ENCODE measurements around the gene RNF11.

RNF11 gene

DNA sequence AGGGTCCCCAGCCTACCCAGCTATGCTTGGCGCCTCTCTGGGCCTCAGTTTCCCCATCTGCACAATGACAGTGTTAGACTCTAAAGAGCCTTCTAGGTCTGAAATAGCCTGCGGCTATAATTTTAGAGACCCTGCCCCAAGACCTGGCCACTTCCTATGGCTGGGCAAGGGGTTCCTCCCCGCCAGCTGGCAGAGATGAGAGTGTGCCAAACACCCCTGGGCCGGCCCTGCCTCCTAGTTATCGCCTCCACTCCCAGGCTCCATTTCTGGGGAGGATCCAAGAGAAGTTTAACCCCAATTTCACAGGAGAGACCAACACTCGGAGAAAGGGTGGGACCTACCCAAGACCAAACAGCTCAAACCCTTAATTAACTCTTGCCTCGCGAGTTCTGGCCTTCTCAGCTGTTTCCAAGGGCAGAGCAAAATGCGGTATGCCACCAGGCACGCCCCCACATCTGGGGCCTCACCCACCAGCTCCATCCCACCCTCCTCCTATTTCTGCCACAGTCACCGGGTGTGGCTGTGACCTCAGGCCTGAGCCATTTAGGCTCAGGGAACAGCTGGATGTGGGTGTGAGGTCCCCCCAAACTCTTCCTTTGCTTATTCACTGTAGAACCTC is 58.6 kb downstream of the RNF11 start:
- DNase-seq (ENCODE audit: extremely low spot score) = no peak
- ChIA-PET CTCF (interaction anchor here (1.2 to 1.6 kb wide), 3 partner anchors 11 to 37 kb away, joined by 3 to 5 read pairs (median 4); no protein-coding TSS in a partner anchor), POLR2A (no interaction called here)
- TF ChIP-seq LEF1 (IDR thresholded peaks at IDR 0.05; ENCODE audit: borderline replicate concordance) = no peak
- no peak for TF ChIP-seq FOXA1 (IDR thresholded peaks at IDR 0.05)
- no peak for TF ChIP-seq HDGF (IDR thresholded peaks at IDR 0.05; ENCODE audit: borderline replicate concordance)
- no peak for TF ChIP-seq TARDBP (IDR thresholded peaks at IDR 0.05)
- TF ChIP-seq NFRKB (IDR thresholded peaks at IDR 0.05) = no peak
- no peak for TF ChIP-seq FOXK2 (IDR thresholded peaks at IDR 0.05)
- TF ChIP-seq ZNF384 (IDR thresholded peaks at IDR 0.05) = no peak
- TF ChIP-seq SP1 (IDR thresholded peaks at IDR 0.05) = no peak
- TF ChIP-seq L3MBTL2 (conservative IDR thresholded peaks at IDR 0.05) = no peak
- TF ChIP-seq CTBP1 (IDR thresholded peaks at IDR 0.05; ENCODE audit: borderline replicate concordance) = no peak
- no peak for TF ChIP-seq SUZ12 (IDR thresholded peaks at IDR 0.05)
- TF ChIP-seq ARNT (IDR thresholded peaks at IDR 0.05) = no peak
- no peak for TF ChIP-seq BHLHE40 (IDR thresholded peaks at IDR 0.05; ENCODE audit: borderline replicate concordance)
- no peak for TF ChIP-seq FOXM1 (IDR thresholded peaks at IDR 0.05; ENCODE audit: borderline replicate concordance)
- TF ChIP-seq ELF4 (IDR thresholded peaks at IDR 0.05) = no peak

DNA sequence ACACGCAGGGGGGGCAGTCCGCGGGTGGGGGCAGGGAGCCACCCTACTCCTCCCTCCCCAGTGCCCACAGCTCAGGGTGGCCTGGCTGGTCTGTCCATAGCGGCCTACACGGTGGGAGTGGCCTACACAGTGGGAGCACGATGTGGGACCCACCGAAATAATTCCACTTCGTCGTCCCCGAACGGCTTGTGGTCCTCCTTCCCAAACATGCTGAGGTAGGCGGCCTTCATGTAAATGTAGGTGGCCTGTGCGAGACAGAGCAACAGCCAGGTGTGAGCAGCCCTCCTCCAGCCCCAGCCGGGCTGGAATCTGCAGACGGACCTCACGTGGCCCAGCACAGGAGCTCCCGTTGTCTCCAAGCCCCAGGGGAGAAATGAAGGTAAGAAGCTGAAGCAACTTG is 59.9 kb downstream of the RNF11 start:
- no peak for TF ChIP-seq NFRKB (IDR thresholded peaks at IDR 0.05)
- TF ChIP-seq, protein P1, sequence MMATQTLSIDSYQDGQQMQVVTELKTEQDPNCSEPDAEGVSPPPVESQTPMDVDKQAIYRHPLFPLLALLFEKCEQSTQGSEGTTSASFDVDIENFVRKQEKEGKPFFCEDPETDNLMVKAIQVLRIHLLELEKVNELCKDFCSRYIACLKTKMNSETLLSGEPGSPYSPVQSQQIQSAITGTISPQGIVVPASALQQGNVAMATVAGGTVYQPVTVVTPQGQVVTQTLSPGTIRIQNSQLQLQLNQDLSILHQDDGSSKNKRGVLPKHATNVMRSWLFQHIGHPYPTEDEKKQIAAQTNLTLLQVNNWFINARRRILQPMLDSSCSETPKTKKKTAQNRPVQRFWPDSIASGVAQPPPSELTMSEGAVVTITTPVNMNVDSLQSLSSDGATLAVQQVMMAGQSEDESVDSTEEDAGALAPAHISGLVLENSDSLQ (IDR thresholded peaks at IDR 0.05) = no peak
- POLR2A ChIA-PET = no interaction called here
- CTCF ChIA-PET = interaction anchor here (1.2 to 1.7 kb wide), 6 partner anchors 9 to 105 kb away, joined by 3 to 5 read pairs (median 4); no protein-coding TSS in a partner anchor
- no peak for DNase-seq (ENCODE audit: extremely low spot score)

DNA sequence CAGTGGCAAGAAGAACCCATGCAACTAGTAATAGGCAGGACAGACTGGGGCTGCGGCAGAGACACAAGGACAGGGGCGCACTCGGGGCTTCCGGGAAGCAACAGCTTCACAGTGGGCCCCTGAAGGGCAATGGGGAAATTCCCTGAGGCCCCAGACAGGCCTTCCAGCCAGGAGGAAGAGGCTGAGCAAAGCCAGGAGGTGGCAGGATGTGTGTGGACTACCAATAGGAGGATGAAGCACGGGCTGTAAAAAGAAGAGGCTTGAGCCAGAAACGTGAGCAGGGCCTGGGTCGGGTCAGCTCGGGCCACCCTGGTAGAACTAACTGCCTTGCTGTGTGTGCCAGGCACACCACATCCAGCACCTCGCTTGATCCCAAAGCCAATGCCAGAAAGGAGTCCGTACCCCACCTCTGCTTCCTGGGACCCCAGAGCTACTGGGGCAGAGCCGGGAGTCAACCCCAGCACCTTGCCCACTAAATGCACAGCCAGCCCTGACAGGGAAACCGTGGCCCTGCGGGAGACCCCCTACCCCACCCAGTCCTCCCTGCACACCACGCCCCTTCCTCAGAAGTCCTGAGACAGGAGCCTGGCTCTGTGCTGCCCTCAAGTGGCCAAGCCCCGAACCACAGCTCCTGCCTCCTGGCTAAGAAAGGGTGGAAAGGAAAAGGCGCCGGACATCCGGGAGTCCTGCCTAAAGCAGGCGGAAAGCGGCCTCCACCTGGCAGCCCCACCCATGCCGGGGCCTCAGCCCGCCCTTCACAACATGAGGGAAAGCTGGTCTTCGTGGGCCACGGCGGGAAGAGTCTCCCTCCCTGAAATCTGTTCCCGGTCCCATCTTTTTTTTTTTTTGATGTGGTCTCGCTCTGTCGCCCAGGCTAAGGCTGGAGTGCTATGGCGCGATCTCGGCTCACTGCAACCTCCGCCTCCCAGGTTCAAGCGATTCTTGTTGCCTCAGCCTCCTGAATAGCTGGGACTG is 60.6 kb downstream of the RNF11 start:
- peak; percentile 87 for DNase-seq (ENCODE audit: extremely low spot score)
- TF ChIP-seq SUZ12 (IDR thresholded peaks at IDR 0.05) (no peak), L3MBTL2 (conservative IDR thresholded peaks at IDR 0.05) (peak; percentile 88)
- ChIA-PET POLR2A (interaction anchor here (0.6 to 1.5 kb wide), 4 partner anchors 10 to 61 kb away, joined by 3 to 8 read pairs (median 4); partner anchors contain the start of gene RNF11), CTCF (interaction anchor here (0.6 to 1.7 kb wide), 13 partner anchors 8 to 228 kb away, joined by 3 to 6 read pairs (median 4); no protein-coding TSS in a partner anchor)

DNA sequence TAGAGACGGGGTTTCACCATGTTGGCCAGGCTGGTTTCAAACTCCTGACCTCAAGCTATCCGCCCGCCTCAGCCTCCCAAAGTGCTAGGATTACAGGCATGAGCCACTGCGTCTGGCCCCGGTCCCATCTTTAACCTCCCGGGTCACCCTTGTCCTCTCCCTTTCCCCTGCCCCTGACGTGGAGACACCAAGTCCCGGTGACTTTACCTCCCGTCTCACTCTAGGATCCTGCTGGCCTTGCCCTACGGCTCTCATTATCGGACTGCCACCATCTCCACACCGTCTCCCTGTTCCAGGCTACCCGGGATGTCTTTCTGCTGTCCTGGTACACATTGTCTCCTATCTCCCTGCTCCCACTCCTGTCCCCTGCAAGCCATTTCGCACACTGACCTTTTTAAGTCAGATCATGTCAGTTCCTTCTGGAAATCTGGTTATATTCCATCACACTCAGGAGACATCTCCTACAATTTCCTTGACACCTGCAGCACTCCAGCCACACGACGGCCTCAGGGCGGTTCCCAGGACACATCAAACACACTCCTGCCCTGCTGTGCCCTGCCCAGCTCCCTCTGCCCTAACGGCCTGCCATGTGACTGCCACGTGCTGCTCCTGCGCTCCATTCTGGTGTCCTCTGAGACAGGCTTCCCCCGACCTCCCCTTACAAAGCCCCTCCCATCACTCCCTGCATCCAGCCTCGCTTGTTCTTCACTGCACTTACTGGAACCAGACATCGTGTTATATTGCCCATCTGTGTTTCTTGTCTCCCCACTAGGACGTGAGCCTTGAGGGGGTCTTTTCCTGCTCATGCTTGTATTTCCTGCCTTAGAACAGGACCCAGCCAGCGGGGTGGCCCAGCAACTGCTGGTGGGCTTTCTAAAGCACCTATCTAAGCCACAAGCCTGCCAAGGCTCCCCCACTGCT is 61.6 kb downstream of the RNF11 start:
- ChIA-PET CTCF (interaction anchor here (0.6 to 1.7 kb wide), 10 partner anchors 8 to 138 kb away, joined by 3 to 5 read pairs (median 4); no protein-coding TSS in a partner anchor), POLR2A (interaction anchor here (1.5 kb wide), 2 partner anchors 9 to 62 kb away, joined by 4 to 8 read pairs; partner anchors contain the start of gene RNF11)
- TF ChIP-seq BHLHE40 (IDR thresholded peaks at IDR 0.05; ENCODE audit: borderline replicate concordance) (no peak), L3MBTL2 (conservative IDR thresholded peaks at IDR 0.05) (no peak), SUZ12 (IDR thresholded peaks at IDR 0.05) (no peak), FOXA1 (IDR thresholded peaks at IDR 0.05) (no peak), HDGF (IDR thresholded peaks at IDR 0.05; ENCODE audit: borderline replicate concordance) (no peak), ARNT (IDR thresholded peaks at IDR 0.05) (no peak)
- DNase-seq (ENCODE audit: extremely low spot score) = no peak

DNA sequence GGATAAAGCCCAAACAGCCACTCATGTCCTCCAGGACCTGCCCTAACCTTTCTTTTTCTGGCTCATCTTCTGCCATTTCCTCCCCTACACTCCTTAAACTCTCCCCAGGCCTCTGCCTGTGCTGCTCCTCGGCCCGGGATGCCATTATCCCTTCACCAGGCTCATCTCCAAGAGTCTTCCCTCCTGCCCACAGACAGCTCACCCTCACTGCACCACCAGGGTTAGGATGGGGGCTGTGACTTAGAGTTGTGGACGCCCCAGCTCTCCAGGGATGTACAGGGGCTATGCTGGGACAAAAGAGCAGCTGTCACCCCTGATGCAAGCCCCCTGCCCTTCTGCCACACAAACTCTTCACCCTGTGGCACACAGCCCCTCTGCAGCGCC is 62.2 kb downstream of the RNF11 start:
- no peak for TF ChIP-seq FOXA1 (IDR thresholded peaks at IDR 0.05)
- TF ChIP-seq, protein P1 (IDR thresholded peaks at IDR 0.05) = no peak
- TF ChIP-seq TARDBP (IDR thresholded peaks at IDR 0.05) = no peak
- no peak for TF ChIP-seq SUZ12 (IDR thresholded peaks at IDR 0.05)
- TF ChIP-seq NFRKB (IDR thresholded peaks at IDR 0.05) = no peak
- no peak for TF ChIP-seq ELF4 (IDR thresholded peaks at IDR 0.05)
- no peak for TF ChIP-seq L3MBTL2 (conservative IDR thresholded peaks at IDR 0.05)
- TF ChIP-seq LEF1 (IDR thresholded peaks at IDR 0.05; ENCODE audit: borderline replicate concordance) = no peak
- TF ChIP-seq BHLHE40 (IDR thresholded peaks at IDR 0.05; ENCODE audit: borderline replicate concordance) = no peak
- TF ChIP-seq FOXK2 (IDR thresholded peaks at IDR 0.05) = no peak
- no peak for TF ChIP-seq ZNF384 (IDR thresholded peaks at IDR 0.05)
- TF ChIP-seq FOXM1 (IDR thresholded peaks at IDR 0.05; ENCODE audit: borderline replicate concordance) = no peak
- no peak for TF ChIP-seq SP1 (IDR thresholded peaks at IDR 0.05)
- TF ChIP-seq ARNT (IDR thresholded peaks at IDR 0.05) = no peak
- DNase-seq (ENCODE audit: extremely low spot score) = no peak
- ChIA-PET POLR2A (no interaction called here), CTCF (no interaction called here)
